Dermis blood vessel endothelial cell (primary cell): ENCODE data around the gene RAD23A. TPM values are rescaled to one million over a fixed set of nuclear protein-coding genes. Genes with fewer than 3 reads are reported as not detected.
"Not testable (repeated sequence)": the region's sequence is repeated elsewhere in the genome, so short reads cannot be mapped to it uniquely, and the experiment has no call there.

ENCODE experiments used
- DNase-seq: peaks from one replicate; pipeline ENCODE4 v3.0.0; 2010
- total RNA-seq: library from RNA; depleted of rRNA; stranded (reverse); fragments of >200 nt; gene quantifications from 2 replicates; pipeline ENCODE4 v1.2.3, GENCODE V29; 2014

The RAD23A gene
- 52.9 and 98.1 TPM in 2 replicates for total RNA-seq

GRCh38 chr19:12945479-12946091, at the start of gene RAD23A:
Gene RAD23A (plus strand): TSS chr19:12945862. CDS start chr19:12945949, 87 bp downstream.
- peak; percentile 99 for DNase-seq

- DNase-seq, result no peak
Measured at GRCh38 chr19:12896460-12896859, 49.2 kb upstream of the RAD23A start.

- no peak for DNase-seq
Measured at GRCh38 chr19:12899891-12900518, 45.7 kb upstream of the RAD23A start.

- no peak for DNase-seq
Measured at GRCh38 chr19:12907166-12907565, 38.5 kb upstream of the RAD23A start.

GRCh38 chr19:12912571-12912970, 33.1 kb upstream of the RAD23A start:
- no peak for DNase-seq

GRCh38 chr19:12913011-12913561, 32.6 kb upstream of the RAD23A start:
- DNase-seq, result peak; percentile 55

- no peak for DNase-seq
Measured at GRCh38 chr19:12913851-12914690, 31.6 kb upstream of the RAD23A start.

GRCh38 chr19:12915860-12916259, 29.8 kb upstream of the RAD23A start:
- DNase-seq, result not testable (repeated sequence)

- DNase-seq, result no peak
Measured at GRCh38 chr19:12918253-12918652, 27.4 kb upstream of the RAD23A start.

GRCh38 chr19:12921047-12921446, 24.6 kb upstream of the RAD23A start:
- no peak for DNase-seq

- no peak for DNase-seq
Measured at GRCh38 chr19:12922959-12923358, 22.7 kb upstream of the RAD23A start.

- DNase-seq, result no peak
Measured at GRCh38 chr19:12924621-12925310, 20.9 kb upstream of the RAD23A start.

GRCh38 chr19:12930002-12930645, 15.5 kb upstream of the RAD23A start:
- no peak for DNase-seq

GRCh38 chr19:12932392-12933286, 13.0 kb upstream of the RAD23A start:
- no peak for DNase-seq

GRCh38 chr19:12933287-12934072, 12.2 kb upstream of the RAD23A start, which contains the start of gene FARSA:
Gene FARSA (minus strand): TSS chr19:12933711. CDS start chr19:12933696, 15 bp downstream.
- DNase-seq, result peak; percentile 96

- no peak for DNase-seq
Measured at GRCh38 chr19:12935071-12935470, 10.6 kb upstream of the RAD23A start.

- no peak for DNase-seq
Measured at GRCh38 chr19:12936582-12936981, 9.1 kb upstream of the RAD23A start.

- DNase-seq, result peak; percentile 55
Measured at GRCh38 chr19:12937093-12937926, 8.4 kb upstream of the RAD23A start.
